Measurements from ENCODE around the gene LRCH4. TPM values are rescaled to one million over a fixed set of nuclear protein-coding genes. Genes with fewer than 3 reads are reported as not detected.

Gene LRCH4
- total and polyA plus RNA-seq, 2 donors (not counting 3 experiments of a cell fraction or from before 2014, with no cell fraction given), result 32.1 to 56.1 TPM

DNA sequence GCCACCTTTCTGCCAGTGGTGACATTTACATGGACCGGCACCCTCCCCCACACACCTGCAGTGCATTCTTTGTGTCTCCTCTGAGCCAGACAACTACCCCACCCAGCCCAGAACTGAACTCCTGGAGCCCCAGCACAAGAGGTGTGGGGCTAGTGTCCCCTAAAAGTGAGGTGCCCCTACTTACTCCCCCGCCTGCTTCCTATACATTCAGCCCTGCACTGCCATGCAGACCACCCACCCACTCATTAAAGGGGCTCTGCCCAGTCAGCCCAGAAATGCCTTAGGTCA, 14.2 kb downstream of the LRCH4 start:
- Histone ChIP-seq H3K4me3 (replicated peaks in 1 of 3; ENCODE audit: insufficient read depth in 1 of 3, low read depth in 1 of 3, low read length in 3 of 3) (no peak overlapping the region), H3K36me3 (ENCODE audit: control insufficient read depth in 2 of 2, extremely low read depth in 1 of 2, insufficient read depth in 2 of 2, low read length in 2 of 2) (peaks cover 0 to 17% of the 10 kb centered on the region in 2 experiments), H3K4me2 (ENCODE audit: insufficient read depth, low read length) (no peak overlapping the region), H3K79me2 (ENCODE audit: control insufficient read depth, insufficient read depth, low read length) (no peaks in the 10 kb centered on the region), H3K27me3 (ENCODE audit: control insufficient read depth in 2 of 2, insufficient read depth in 2 of 2, low read length in 2 of 2) (no peaks in the 10 kb centered on the region), H2AFZ (ENCODE audit: low read depth, low read length) (no peak overlapping the region), H4K20me1 (replicated peaks; ENCODE audit: control insufficient read depth, extremely low read depth, insufficient read depth, low read length) (no peaks in the 10 kb centered on the region), H3K9me1 (replicated peaks; ENCODE audit: control insufficient read depth, extremely low read depth, insufficient read depth, low read length) (no peaks in the 10 kb centered on the region), H3K4me1 (ENCODE audit: control insufficient read depth, extremely low read depth, insufficient read depth, low read length) (peaks cover 11% of the 10 kb centered on the region), H3K9me3 (replicated peaks; ENCODE audit: control insufficient read depth, insufficient read depth, low read length) (no peaks in the 10 kb centered on the region), H3K27ac (ENCODE audit: insufficient read depth, low read depth, low read length) (no peak overlapping the region), H3K9ac (replicated peaks; ENCODE audit: extremely low read depth, insufficient read depth, low read length) (no peak overlapping the region)
- no peak for TF ChIP-seq EZH2 (IDR thresholded peaks at IDR 0.05; ENCODE audit: borderline replicate concordance, low read depth, low read length, severe bottlenecking)
- TF ChIP-seq FOS (IDR thresholded peaks at IDR 0.05; ENCODE audit: borderline replicate concordance, insufficient read depth, low read length), result no peak
- no peak for TF ChIP-seq POLR2A (IDR thresholded peaks at IDR 0.05; ENCODE audit: low read depth, low read length)
- TF ChIP-seq JUN (IDR thresholded peaks at IDR 0.05; ENCODE audit: borderline replicate concordance, insufficient read depth, insufficient read length, low read depth), result no peak
- TF ChIP-seq, protein P1, sequence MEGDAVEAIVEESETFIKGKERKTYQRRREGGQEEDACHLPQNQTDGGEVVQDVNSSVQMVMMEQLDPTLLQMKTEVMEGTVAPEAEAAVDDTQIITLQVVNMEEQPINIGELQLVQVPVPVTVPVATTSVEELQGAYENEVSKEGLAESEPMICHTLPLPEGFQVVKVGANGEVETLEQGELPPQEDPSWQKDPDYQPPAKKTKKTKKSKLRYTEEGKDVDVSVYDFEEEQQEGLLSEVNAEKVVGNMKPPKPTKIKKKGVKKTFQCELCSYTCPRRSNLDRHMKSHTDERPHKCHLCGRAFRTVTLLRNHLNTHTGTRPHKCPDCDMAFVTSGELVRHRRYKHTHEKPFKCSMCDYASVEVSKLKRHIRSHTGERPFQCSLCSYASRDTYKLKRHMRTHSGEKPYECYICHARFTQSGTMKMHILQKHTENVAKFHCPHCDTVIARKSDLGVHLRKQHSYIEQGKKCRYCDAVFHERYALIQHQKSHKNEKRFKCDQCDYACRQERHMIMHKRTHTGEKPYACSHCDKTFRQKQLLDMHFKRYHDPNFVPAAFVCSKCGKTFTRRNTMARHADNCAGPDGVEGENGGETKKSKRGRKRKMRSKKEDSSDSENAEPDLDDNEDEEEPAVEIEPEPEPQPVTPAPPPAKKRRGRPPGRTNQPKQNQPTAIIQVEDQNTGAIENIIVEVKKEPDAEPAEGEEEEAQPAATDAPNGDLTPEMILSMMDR (IDR thresholded peaks at IDR 0.05; ENCODE audit: extremely low read depth in 1 of 2, insufficient read depth in 1 of 2, low read depth in 1 of 2, low read length in 2 of 2), result no peak
- intact Hi-C loops (cut with micrococcal nuclease), result no loop called here
- dilution Hi-C loops (cut with MboI; ENCODE audit: extremely low pct_ligation_motif_present, low sequenced_read_pairs), result no loop called here
- FAIRE-seq (no peak), DNase-seq (ENCODE audit: low read depth, low spot score) (no peak)
- no TSS peak for BruUV-seq (replicated peaks)
- ChIA-PET POLR2A (interaction anchor here (0.6 to 1.8 kb wide), 3 partner anchors 13 to 82 kb away, joined by 4 to 13 read pairs (median 5); partner anchors contain the start of genes FBXO24 and LRCH4), CTCF (interaction anchor here (0.7 to 1.9 kb wide), 4 partner anchors 9 to 17 kb away, joined by 3 to 10 read pairs (median 6); no protein-coding TSS in a partner anchor)
